GM03348 (cell line): ENCODE data around the gene ZBTB18.
A peak's percentile ranks its signal among the peaks of the same experiment; 100 is the strongest.
"Not testable (repeated sequence)": the region's sequence is repeated elsewhere in the genome, so short reads cannot be mapped to it uniquely, and the experiment has no call there.

ENCODE experiments used
- DNase-seq: peaks from one replicate; pipeline ENCODE4 v3.0.0; 2012; ENCODE audit warnings: low spot score

ZBTB18 gene

DNA sequence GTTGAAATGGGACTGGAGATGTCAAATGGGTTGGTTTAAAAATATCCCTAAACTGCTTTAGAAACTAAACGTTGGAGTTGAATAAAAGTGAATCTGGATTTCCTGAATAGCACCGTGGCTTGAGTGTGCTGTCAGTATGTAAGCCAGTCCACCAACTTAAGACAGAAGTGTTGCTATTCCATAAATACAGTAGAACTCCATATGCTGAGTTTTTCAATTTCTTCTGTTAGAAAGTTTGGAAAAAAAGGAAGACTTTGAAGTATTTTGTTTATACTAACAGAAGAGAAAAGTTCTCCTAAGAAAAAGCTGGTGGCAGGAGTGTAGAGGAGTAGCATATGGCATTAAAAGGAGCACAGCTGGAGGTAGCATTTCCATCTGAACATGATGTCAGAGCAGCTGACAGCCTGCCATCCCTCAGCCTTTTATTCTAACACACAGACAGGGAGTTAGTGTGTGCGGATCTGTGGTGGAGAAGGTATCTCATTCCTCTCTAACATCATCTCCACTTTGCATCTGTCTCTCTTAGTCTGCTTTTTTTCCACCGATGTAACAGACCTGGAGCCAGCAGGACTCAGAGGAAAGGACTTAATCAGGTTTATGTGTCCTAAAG is at the start of gene ZBTB18:
TSS of gene ZBTB18 (plus strand) at position 449 of the 610 bp plus-strand sequence. CDS start at position 598, 149 bp downstream.
- peak; percentile 48 for DNase-seq

DNA sequence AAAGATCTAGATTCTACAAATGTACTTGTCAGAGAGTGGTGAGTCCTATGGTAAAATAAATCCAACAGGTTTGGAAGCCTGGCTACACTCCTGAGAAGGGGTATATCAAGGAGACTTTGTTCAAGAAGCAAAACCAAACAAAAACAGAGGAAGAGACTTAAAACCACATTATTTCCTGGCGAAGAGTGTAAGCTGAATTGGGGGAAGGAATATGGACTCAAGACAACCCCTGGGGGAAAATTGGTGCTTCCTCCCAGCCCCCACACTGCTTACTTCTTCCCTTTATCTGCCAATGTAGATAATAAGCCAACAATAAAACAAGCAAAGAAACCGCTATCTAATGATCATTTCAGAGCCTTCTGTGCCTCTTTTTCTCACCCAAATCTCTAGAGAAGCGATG is 48.4 kb upstream of the ZBTB18 start:
- DNase-seq, result no peak

DNA sequence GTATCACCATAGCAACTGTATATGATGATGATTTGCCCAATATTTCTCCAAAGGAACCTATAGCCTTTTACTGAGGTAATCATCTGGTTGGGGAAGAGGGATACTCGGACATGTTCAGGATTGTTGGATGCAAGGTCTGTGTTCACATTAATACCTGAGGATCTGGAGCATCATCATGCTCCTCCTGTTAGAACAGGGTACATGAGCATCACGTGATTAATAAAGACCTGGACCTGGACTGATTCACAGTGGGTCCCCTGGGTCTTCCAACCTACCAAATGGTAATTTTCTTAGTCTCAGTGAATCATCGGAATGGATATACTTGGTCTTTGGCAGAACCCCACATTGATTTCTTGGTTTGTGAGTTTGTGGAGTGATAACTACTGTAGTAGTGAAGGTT is 45.6 kb upstream of the ZBTB18 start:
- no peak for DNase-seq

DNA sequence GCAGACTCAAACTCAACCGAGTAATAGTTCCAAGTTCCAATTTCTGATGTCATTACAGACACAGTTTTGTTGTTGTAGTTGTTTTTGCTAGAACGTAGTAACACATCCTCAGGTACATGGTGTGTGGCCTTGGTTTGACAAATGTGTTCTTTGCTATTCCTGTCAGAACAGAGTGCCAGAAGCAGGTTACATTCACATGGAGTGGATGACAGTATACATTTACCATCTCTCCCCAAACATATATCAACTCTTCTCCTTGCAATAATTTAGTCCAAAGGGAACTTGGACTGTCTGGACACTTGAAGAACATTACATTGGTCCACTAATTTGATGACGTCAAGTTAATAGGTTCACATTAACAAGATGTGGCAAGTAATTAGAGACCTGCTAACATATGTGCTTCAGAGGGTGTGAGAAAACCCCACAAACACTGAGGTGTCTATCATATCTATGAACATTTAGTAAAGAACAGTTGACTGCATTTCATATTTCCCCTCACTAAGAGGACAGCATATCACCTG is 44.6 kb upstream of the ZBTB18 start:
- no peak for DNase-seq

DNA sequence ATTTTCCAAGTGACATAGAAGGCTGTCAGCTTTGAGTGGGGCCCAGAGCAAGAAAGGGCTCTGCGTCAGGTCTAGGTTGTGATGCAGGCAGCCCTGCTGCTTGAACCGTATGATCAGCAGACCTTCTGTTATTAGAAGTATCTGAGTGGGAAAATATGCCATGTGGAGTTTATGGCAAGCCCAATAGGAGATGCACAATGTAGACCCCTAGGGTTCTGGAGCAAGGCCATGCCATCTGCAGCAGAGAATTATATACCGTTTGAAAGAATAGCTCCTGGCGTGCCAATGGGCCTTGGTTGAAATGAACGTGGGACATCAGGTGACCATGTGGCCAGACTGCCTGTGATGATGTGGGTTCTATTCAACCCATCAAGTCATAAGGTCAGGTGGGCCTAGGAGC is 44.1 kb upstream of the ZBTB18 start:
- no peak for DNase-seq

DNA sequence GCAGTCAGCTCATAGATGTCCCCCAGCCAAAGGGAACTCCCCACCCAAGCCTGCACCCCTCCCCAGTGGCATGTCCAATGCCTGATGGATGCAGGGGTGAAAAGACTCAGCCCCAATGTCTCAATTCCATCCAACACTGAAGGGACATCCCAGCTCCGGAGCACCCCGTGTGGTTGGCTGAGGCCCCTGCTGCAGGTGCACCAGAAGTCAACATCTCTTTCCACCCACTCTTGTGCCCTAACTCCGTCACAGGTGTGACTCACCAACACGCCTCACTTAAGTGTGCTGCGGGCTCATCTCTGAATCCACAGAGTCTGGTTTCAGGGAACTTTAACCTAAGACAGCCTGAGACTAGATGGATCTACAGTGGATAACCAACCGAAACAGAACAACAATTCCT is 40.9 kb upstream of the ZBTB18 start:
- no peak for DNase-seq

DNA sequence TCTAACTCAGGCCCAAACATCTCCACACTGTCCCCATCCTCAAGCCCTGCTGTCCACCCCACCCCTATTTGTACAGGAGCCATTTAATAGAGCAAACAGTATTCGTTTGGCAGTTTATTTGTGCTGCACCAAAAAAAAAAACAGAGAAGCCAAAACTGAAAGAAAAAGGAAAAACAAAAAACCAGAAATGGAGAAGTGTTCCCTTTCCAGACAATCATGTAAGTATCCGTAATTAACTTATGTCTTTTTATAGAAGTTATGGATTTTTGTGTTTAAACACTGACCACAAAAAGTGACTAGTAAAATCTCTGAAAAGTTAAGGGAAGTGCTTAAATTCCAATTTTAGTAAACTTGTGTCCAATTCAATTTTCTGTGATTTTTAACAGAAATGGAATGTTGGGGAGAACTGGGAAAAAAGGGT is 40.4 kb upstream of the ZBTB18 start:
- DNase-seq, result no peak

DNA sequence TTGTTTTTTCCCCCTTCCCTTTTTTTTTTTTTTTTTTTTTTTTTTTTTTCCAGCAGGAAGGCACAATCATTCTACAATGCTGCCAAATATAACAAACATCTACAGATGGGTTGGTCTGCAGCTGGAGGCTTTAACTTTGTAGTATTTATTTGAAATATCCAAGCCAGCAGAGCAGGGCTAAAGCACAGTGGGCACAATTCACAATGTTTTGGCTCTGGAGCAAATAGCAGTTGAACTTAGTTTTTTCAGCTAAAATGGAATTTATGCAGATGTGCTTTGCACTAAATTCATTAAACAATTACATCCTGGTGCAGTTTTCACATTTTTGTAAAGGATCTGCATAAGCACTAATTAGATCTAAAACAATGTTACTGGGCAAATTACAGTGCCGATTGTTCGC is 39.8 kb upstream of the ZBTB18 start:
- peak; percentile 31 for DNase-seq

DNA sequence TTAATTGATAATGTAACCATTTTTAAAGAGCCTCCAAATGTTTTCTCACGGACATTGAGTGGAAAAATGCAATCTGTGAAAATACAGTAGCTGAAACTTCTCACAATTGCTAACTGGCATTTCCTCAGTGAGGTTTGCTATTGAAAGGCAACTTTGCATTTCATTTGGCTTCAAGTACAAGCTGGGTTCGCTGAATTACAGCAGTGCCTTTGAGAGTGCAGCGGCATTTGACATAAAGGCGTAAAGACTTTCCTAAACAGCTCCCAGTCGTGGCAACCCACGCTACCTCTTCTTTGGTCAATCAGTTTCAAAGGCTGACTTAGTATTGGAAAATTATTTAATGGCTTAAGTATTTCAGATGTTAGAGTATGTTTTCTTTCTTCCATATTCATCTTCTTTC is 39.3 kb upstream of the ZBTB18 start:
- DNase-seq, result no peak

DNA sequence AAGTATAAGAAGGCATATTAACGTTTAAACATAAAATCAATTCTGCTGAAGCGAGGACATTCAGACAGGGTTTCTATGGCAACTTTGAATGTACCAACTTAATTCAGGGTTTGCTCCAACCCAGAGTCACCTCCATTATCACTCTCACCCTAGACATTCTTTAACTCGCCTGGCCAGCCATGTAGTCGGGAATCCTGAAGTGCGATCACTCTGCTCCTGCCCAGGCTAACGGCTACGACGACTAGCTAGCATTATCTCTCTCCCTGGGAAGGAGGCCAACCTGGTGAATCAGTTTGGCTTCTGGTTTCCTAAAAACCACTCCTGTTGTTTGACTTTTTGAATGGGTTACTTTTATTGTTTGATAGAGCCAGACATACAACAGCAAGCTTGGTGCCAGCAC is 38.9 kb upstream of the ZBTB18 start:
- DNase-seq, result peak; percentile 56

DNA sequence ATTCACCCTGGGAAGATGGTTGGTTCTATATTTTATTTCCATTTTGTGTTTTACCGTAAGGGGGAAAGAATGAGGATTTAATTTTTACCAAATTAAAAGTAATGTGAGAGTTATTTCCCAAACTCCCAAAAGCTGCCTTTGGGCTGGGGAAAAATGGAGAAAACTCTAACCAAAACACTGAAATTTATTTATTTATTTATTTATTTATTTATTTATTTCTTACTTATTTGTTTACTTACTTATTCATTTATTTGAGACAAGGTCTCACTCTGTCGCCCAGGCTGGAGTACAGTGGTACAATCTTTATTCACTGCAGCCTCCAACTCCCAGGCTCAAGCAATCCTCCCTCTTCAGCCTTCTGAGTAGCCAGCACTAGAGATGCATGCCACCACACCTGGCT is 38.0 kb upstream of the ZBTB18 start:
- no peak for DNase-seq

DNA sequence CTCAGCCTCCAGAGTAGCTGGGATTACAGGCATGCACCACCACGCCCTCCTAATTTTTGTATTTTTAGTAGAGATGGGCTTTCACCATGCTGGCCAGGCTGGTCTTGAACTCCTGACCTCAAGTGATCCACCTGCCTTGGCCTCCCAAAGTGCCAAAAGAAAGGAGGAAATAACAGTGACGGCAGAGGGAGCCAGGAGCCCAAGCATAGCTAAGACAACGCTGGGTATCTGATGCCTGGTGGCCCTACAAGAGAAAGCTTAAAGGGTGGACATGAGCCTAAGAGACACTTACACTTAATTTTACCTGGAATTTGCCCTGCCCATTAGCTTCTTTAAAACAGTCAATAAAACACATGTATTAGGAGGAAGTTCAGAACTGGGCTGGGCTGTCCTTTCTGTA is 36.2 kb upstream of the ZBTB18 start:
- not testable (repeated sequence) for DNase-seq

DNA sequence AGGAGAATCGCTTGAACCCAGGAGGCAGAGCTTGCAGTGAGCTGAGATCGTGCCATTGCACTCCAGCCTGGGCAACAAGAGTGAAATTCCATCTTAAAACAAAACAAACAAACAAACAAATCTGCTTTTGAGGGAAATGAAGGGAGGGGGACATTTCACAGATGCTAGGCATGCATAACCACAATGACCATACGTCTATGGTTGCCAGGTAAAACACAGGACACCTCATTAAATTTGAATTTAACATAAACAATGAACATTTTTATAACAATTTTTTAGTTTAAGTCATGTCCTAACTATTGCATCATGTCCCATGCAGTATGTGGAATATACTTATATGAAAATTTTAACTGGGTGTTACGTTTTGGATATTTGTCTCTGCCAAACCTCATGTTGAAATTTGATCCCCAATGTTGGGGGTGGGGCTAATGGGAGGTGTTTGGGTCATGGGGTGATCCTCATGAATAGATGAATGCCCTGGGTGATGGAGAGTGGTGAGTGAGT is 31.0 kb upstream of the ZBTB18 start:
- DNase-seq, result no peak

DNA sequence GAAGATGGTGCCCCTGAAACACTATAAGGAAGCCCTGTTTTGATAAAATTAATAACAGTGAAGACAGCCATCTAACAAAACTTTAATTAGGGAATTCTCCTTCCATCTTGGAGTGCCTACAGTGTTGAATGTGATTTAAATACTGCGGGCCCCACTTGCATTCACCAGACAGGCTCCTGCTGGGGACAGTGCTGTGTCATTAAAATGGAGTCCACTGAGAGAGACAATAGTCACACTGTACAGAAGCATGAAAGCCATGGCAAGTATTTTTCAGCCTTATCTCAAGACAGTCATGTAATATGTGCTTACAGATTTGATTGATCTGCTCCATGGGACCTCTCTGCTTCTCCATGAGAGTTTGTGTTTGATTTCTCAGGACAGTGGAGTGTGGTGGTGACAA is 29.7 kb upstream of the ZBTB18 start:
- DNase-seq, result no peak

DNA sequence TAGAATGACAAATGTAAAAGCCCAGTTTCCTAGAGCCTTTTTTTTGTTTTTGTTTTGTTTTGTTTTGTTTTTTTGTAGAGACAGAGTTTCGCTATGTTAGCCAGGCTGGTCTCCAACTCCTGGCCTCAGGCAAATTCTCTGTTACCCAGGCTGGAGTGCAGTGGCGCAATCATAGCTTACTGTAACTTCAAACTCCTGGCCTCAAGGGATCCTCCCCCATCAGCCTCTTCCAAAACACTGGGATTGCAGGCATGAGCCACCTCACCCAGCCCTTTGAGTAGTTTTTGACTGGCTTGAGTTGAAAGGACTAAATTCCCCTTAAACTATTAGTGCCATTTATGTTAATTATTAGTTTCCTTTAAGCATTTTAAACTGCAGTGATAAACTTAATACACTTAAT is 28.8 kb upstream of the ZBTB18 start:
- peak; percentile 33 for DNase-seq

DNA sequence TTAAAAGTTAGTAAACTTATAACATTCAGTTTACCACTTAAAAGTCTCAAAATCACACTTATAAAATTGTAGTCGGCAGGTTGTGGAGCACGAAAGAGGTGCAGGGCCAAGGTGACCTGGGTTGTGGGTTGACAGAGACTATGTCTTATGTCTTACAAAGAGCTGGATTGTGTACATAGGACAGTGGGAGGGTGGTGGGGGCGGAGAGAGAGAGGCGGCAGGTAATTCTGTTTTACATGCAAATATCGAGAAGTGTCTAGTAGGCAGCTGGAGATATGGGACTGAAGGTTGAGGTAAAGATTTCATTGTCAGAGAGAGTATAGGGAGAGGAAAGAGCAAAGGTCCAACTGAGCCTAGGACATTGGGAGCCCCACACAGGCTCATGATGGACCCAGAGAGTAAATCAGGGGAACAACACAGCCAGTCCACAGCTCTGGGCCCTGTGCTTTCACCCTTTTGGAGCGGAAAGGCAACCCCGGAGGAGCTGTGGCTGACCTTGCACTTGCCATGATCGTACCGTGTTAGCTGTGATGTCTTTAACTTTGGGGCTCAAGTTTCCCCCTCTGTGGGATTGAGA is 28.1 kb upstream of the ZBTB18 start:
- no peak for DNase-seq

DNA sequence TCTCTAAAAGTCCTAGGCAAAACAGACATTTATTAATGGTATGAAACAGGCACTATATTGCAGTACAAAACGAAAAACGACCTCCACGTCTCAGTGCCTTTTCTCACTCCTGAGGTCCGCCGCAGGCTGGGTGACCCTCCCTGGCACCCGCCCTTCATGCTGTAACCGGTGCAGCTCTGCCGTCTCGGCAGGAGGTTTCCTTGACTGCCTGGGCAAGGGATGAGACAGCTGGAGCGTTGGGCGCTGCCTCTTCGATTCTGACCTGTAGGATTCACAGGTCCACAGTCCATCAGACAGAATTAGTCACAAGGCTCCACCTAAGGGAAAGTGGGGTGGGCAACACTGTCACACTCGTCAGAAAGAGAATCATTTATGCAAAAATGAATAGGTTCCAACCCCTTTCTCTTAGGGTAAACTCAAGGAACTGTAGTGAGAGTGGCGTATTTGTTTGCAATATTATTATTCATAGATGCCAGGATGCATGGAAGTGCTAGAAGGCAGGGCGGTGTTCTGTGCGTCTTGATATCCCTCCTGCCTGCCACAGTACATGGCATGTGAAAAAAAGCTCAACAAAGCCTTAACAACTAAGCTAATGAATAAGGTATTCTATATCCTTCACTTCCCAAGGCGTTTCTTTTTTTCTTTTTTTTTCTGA is 23.5 kb upstream of the ZBTB18 start:
- no peak for DNase-seq

DNA sequence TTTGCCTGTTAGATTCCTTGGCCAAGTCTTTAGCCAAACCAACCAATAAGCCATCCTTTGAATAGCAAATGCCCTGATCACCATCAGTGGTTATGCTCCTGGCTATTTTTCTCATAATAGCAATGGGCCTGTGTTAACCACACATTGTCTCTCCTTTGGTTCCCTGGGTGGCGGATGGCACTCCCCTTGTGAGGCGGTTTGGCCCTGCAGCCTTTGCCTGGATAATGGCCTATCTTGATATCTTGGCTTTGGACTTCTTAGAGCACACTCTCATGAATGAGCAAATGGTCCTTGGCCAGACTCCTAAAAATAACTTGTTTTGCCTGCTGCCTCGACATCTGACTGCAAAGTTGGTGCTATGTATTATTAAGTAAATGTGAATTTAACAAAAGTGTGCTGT is 22.4 kb upstream of the ZBTB18 start:
- DNase-seq, result no peak

DNA sequence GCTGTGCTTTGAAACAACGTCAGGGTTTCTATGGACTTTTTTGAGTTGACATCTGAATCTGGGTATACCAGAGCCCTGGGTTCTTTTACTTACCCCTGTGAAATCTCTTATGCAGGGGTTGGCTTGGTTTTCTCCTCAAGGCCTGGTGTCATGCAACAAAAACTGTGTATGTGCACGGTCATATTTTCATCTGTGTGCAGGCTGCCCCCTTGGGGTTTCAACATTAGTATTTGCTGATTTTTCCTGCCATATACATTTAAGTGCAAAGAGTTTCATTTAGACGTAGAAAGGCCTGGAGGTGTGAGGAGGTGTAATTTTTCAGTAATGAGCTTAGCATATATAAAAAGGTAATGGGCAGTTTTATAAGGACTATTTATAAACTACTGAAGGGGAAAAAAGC is 22.0 kb upstream of the ZBTB18 start:
- DNase-seq, result no peak

DNA sequence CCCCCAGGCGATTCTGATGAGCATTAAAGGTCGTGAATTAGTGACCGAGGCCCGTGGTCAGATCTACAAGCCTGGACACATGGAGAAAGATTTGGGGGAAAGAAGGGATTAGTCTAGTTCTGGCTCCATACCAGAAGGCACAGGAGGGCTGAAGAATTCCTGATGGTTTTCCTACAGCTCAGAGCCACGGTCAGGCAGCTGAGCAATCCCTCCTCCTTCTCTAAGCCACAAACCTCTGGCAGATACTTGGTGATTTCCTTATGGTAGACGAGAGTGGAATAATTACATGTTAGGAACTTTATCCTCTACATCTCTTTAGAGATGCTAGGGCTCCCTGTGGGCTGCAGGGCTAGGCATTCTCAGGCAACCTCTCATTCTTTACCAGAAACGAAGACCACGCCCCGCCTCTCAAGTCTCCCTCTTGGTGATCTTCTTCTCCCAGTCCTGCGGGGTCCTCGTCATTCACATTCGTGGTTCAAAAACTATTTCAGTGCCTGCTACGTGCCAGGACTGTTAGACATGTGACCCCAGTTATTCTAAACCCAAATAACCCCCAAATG is 20.5 kb upstream of the ZBTB18 start:
- DNase-seq, result no peak

DNA sequence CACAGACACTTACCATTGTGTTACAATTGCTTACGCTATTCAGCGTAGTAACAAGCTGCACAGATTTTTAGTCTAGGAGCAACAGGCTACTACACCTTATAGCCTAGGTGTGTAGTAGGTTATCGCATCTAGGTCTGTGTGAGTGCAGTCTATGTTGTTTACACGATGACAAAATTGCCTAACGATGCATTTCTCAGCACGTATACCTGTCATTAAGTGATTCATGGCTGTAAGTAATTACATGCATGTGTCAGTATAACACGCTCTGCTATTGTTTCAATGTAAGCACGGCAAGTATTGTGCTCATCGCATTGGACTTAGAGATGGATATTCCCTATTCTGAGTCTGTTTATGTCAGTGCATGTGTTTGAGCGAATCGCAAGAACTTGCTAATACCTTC is 15.7 kb upstream of the ZBTB18 start:
- DNase-seq, result no peak

DNA sequence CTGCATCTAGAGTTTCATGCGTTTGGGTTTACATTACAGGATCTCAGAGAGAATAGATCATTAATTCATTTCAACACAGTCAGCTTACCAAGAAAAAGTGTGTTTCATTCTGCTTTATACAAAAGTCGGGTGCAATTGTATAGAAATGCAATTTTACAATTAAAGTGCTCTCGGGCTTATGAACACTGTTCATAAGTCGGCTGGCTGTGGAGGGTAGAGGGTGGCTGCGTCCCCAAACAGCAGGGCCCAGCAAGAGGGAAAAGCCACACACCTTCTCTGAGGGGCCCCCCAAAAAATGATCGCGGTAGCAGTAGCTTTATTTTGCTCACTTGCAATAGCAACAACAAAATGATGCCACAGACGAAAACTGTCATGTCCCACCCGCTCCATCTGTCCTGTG is 13.8 kb upstream of the ZBTB18 start:
- no peak for DNase-seq

DNA sequence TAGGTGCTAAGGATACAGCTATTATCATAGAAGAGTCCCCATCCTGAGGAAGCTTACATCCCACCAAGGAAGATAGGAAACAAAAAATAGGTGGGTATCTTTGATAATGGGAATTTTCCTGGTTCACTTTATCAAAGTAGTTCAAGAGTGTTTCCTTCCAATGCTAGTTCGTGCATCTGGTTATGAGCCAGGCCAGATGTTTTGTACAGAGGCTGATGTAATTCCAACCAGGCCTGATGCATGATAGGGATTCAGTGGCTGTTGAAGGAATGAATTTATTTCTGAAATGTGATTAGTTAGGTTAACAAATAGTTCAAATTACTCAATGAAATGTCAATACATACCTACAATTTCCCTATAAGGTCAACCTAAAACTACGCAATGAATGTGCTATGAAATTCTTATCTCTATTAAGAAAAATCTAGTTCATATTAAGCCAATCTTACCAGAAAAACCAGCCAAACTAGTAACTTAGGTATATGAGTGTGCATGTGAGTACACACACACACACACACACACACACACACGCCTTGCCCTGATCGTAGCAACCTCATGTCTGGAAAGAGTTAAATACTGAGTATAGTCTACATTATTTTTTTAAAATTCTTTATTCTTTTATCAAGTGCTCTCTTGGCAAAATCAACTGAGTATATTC is 9.5 kb upstream of the ZBTB18 start:
- DNase-seq, result no peak
